K562 (cell line): ENCODE measurements around the gene IDH3G. TPM values are rescaled to one million over a fixed set of nuclear protein-coding genes. Genes with fewer than 3 reads are reported as not detected.

Source experiments
- ATF6 ChIP-seq: sonication (generic); formaldehyde crosslinking; IDR thresholded peaks from 2 replicates; pipeline ENCODE4 v1.4.0; 2020; ENCODE audit warnings: mild to moderate bottlenecking, missing genetic modification reagents
- CBFB ChIP-seq: sonication (generic); formaldehyde crosslinking; IDR thresholded peaks from 2 replicates; pipeline ENCODE4 v1.4.0; 2020; ENCODE audit warnings: mild to moderate bottlenecking, missing genetic modification reagents
- COPS2 ChIP-seq: fragments of 450-650 bp; conservative IDR thresholded peaks from 2 replicates; pipeline ENCODE4 v1.6.1; 2016; ENCODE audit warnings: mild to moderate bottlenecking, moderate library complexity
- DMBX1 ChIP-seq: fragments of 250-450 bp; sonication (Bioruptor Pico); IDR thresholded peaks from 2 replicates; pipeline ENCODE4 v1.8.0; 2022; ENCODE audit warnings: inconsistent platforms, mild to moderate bottlenecking, moderate library complexity, borderline replicate concordance
- ERF ChIP-seq: fragments of 450-650 bp; formaldehyde crosslinking; IDR thresholded peaks from 2 replicates; pipeline ENCODE4 v1.4.0; 2020; ENCODE audit warnings: mild to moderate bottlenecking, mixed read lengths
- GTF2F1 ChIP-seq: IDR thresholded peaks from 2 replicates; pipeline ENCODE4 v1.6.1; 2011; ENCODE audit warnings: low read depth, low read length, improper control_type of control experiment
- JUN ChIP-seq, 2 experiments: sonication (generic) in 1 of 2; formaldehyde crosslinking in 1 of 2; IDR thresholded peaks; 2 replicates each; pipeline versions ENCODE4 v1.6.1 to v1.8.0; 2012 to 2022; ENCODE audit warnings: borderline replicate concordance in 2 of 2, mild to moderate bottlenecking in 2 of 2, improper control_type of control experiment in 1 of 2, low read depth in 1 of 2, low read length in 1 of 2, missing genetic modification reagents in 1 of 2
- KLF10 ChIP-seq: fragments of 250-450 bp; sonication (Bioruptor Pico); IDR thresholded peaks from 2 replicates; pipeline ENCODE4 v1.6.1; 2021; ENCODE audit warnings: matching md5 sums
- PHF20 ChIP-seq: fragments of 450-650 bp; IDR thresholded peaks from 2 replicates; pipeline ENCODE4 v1.6.1; 2018; ENCODE audit not compliant: partially characterized antibody
- POLR3G ChIP-seq: IDR thresholded peaks from 2 replicates; pipeline ENCODE4 v1.6.1; 2011; ENCODE audit not compliant: insufficient read length, insufficient replicate concordance; ENCODE audit errors: extremely low read depth
- RBBP5 ChIP-seq: fragments of 200-600 bp; sonication (generic); IDR thresholded peaks from 2 replicates; pipeline ENCODE4 v1.6.1; 2012; ENCODE audit warnings: borderline replicate concordance, mild to moderate bottlenecking, low read length, control low read depth, inconsistent platforms; ENCODE audit not compliant: insufficient read depth, poor library complexity, severe bottlenecking
- SMAD4 ChIP-seq: fragments of 250-450 bp; sonication (Bioruptor Pico); conservative IDR thresholded peaks from 2 replicates; pipeline ENCODE4 v1.8.0; 2021; ENCODE audit warnings: inconsistent platforms, mild to moderate bottlenecking, moderate library complexity
- STAT5B ChIP-seq: fragments of 250-450 bp; sonication (Bioruptor Pico); IDR thresholded peaks from 2 replicates; pipeline ENCODE4 v1.8.0; 2021; ENCODE audit warnings: mild to moderate bottlenecking, inconsistent platforms
- TCFL5 ChIP-seq: fragments of 250-450 bp; sonication (Bioruptor Pico); conservative IDR thresholded peaks from 2 replicates; pipeline ENCODE4 v1.6.1; 2021; ENCODE audit warnings: mild to moderate bottlenecking, moderate library complexity, matching md5 sums
- XRCC3 ChIP-seq: fragments of 450-650 bp; IDR thresholded peaks from 2 replicates; pipeline ENCODE4 v1.6.1; 2017; ENCODE audit warnings: mild to moderate bottlenecking, moderate library complexity
- ZKSCAN1 ChIP-seq: fragments of 150-350 bp; IDR thresholded peaks from 2 replicates; pipeline ENCODE4 v1.6.1; 2016; ENCODE audit warnings: low read depth, low read length
- ZNF134 ChIP-seq: fragments of 250-450 bp; sonication (Bioruptor Pico); conservative IDR thresholded peaks from 2 replicates; pipeline ENCODE4 v1.4.0; 2020
- polyA plus RNA-seq, 8 experiments: library from polyadenylated mRNA; depleted of rRNA in 4 of 8; stranded (reverse) in 5 of 8; unstranded in 3 of 8; fragments of >200 nt; fragmentation: Nextera tagmentation in 2 of 8; fragmentation: Illumina TruSeq in 1 of 8; extraction: Ambion mirVana in 2 of 8; extraction: Trizol in 1 of 8; gene quantifications; 2 replicates each; pipeline versions ENCODE4 v1.2.1 to v1.2.3, GENCODE V29; 2011 to 2014; ENCODE audit warnings: inconsistent platforms in 1 of 8, missing spikeins in 1 of 8
- total RNA-seq, 7 experiments: library from RNA; depleted of rRNA in 6 of 7; stranded (reverse); fragments of >200 nt in 6 of 7; fragmentation: Illumina TruSeq in 2 of 7; extraction: Trizol in 2 of 7; gene quantifications; 2 replicates each; pipeline versions ENCODE4 v1.2.1 to v1.2.3, GENCODE V29; 2011 to 2021; ENCODE audit warnings: low replicate concordance in 1 of 7
- TF ChIP-seq, protein P1 (sequence below): sonication (generic); formaldehyde crosslinking; IDR thresholded peaks from 2 replicates; pipeline ENCODE4 v1.8.1; 2023; ENCODE audit warnings: mild to moderate bottlenecking, missing genetic modification reagents, moderate library complexity
- TF ChIP-seq, protein P2 (sequence below): sonication (generic); formaldehyde crosslinking; IDR thresholded peaks from 2 replicates; pipeline ENCODE4 v1.8.0; 2022; ENCODE audit warnings: mild to moderate bottlenecking, missing genetic modification reagents
- TF ChIP-seq, protein P3 (sequence below): IDR thresholded peaks from 2 replicates; pipeline ENCODE4 v1.6.1; 2011; ENCODE audit not compliant: insufficient read length; ENCODE audit errors: extremely low read depth

The IDH3G gene
- total and polyA plus RNA-seq, 9 of the 15 experiments (the other 6 are each of a cell fraction or from before 2014, with no cell fraction given): 24.3 to 72.5 (median 37.9) TPM

GRCh38 chrX:153765138-153766079 is 28.8 kb downstream of the IDH3G start (continued):
- peak; percentile 82 for TF ChIP-seq SMAD4 (CRISPR knock-in tag)
- no peak for TF ChIP-seq COPS2
- TF ChIP-seq ATF6 (CRISPR knock-in tag): no peak
- no peak for TF ChIP-seq ZNF134
- no peak for TF ChIP-seq GTF2F1
- TF ChIP-seq STAT5B (CRISPR knock-in tag): no peak
- TF ChIP-seq, protein P1, sequence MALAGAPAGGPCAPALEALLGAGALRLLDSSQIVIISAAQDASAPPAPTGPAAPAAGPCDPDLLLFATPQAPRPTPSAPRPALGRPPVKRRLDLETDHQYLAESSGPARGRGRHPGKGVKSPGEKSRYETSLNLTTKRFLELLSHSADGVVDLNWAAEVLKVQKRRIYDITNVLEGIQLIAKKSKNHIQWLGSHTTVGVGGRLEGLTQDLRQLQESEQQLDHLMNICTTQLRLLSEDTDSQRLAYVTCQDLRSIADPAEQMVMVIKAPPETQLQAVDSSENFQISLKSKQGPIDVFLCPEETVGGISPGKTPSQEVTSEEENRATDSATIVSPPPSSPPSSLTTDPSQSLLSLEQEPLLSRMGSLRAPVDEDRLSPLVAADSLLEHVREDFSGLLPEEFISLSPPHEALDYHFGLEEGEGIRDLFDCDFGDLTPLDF: no peak
- TF ChIP-seq KLF10: no peak
- TF ChIP-seq, protein P2, sequence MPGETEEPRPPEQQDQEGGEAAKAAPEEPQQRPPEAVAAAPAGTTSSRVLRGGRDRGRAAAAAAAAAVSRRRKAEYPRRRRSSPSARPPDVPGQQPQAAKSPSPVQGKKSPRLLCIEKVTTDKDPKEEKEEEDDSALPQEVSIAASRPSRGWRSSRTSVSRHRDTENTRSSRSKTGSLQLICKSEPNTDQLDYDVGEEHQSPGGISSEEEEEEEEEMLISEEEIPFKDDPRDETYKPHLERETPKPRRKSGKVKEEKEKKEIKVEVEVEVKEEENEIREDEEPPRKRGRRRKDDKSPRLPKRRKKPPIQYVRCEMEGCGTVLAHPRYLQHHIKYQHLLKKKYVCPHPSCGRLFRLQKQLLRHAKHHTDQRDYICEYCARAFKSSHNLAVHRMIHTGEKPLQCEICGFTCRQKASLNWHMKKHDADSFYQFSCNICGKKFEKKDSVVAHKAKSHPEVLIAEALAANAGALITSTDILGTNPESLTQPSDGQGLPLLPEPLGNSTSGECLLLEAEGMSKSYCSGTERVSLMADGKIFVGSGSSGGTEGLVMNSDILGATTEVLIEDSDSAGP (CRISPR knock-in tag): no peak
- no peak for TF ChIP-seq POLR3G
- TF ChIP-seq ZKSCAN1: no peak
- no peak for TF ChIP-seq ERF
- TF ChIP-seq RBBP5: peak; percentile 21
- no peak for TF ChIP-seq XRCC3
- no peak for TF ChIP-seq DMBX1
- no peak for TF ChIP-seq TCFL5 (CRISPR knock-in tag)
- no peak for TF ChIP-seq JUN (IDR thresholded peaks at IDR 0.05; ENCODE audit: borderline replicate concordance, low read depth, low read length)
- no peak for TF ChIP-seq JUN (CRISPR knock-in tag; IDR thresholded peaks at IDR 0.05; ENCODE audit: borderline replicate concordance)
- peak; percentile 50 for TF ChIP-seq PHF20
- TF ChIP-seq, protein P3, sequence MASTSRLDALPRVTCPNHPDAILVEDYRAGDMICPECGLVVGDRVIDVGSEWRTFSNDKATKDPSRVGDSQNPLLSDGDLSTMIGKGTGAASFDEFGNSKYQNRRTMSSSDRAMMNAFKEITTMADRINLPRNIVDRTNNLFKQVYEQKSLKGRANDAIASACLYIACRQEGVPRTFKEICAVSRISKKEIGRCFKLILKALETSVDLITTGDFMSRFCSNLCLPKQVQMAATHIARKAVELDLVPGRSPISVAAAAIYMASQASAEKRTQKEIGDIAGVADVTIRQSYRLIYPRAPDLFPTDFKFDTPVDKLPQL: no peak
- TF ChIP-seq CBFB (CRISPR knock-in tag): no peak
